Right cardiac atrium (tissue), 5 donors: ENCODE data around the gene ABCC6. TPM values are rescaled to one million over a fixed set of nuclear protein-coding genes. Genes with fewer than 3 reads are reported as not detected.

ENCODE experiments used
- ATAC-seq, 2 donors: fragments of 200-7000 bp; cut with Tn5 transposase; one replicate each; pipeline versions ENCODE4 v1.8.0 to v1.9.1; 2020; ENCODE audit warnings: moderate library complexity in 2 of 2, mild to moderate bottlenecking in 1 of 2
- DNase-seq, 3 donors: peaks; one replicate each; pipeline ENCODE4 v3.0.0-alpha.2; 2020
- H3K27ac ChIP-seq: one replicate; pipeline ENCODE4 v1.5.1; 2013; ENCODE audit warnings: mild to moderate bottlenecking, low read length, control low read depth, moderate library complexity
- H3K27me3 ChIP-seq: one replicate; pipeline ENCODE4 v1.6.1; 2013; ENCODE audit not compliant: control insufficient read depth, insufficient read depth
- H3K4me1 ChIP-seq: one replicate; pipeline ENCODE4 v1.6.1; 2013; ENCODE audit warnings: low read length; ENCODE audit not compliant: control insufficient read depth, insufficient read depth
- H3K4me3 ChIP-seq: one replicate; pipeline ENCODE4 v1.5.1; 2013; ENCODE audit warnings: low read length, control low read depth
- H3K9me3 ChIP-seq: one replicate; pipeline ENCODE4 v1.6.1; 2013; ENCODE audit warnings: low read length; ENCODE audit not compliant: control insufficient read depth
- WGBS: extraction: QIAGEN DNeasy Blood & Tissue Kit; methylation state at CpG from one replicate; pipeline ENCODE4 v1.1.7; 2013; 5-methylcytosine and 5-hydroxymethylcytosine counted together
- intact Hi-C, 4 donors: fragments of 100-400 bp; cut with DNase I; formaldehyde crosslinking; loops; one replicate each; pipeline versions ENCODE4 v1.11.0 to v1.14.0; 2022 to 2023
- polyA plus RNA-seq: library from polyadenylated mRNA; stranded (reverse); fragments of 200-250 nt; gene quantifications from one replicate; pipeline ENCODE4 v1.2.3, GENCODE V29; 2013
- total RNA-seq, 4 donors: library from RNA; stranded (reverse); fragmentation: NEBNext Ultra II Directional; extraction: Animal tissue kit (Norgen Biotek cat#: 25700); gene quantifications; one replicate each; pipeline ENCODE4 v1.2.1, GENCODE V29; 2021
- donor health status: healthy with polysubstance abuse.
- donor health status: DM: no; HTN: yes; CAD: no.
- donor health status: DM: no; HTN: no; CAD: no.
- donor health status: DM: no; HTN: yes; CAD: no; lungs with severe emphysema.
- donor health status: DM: yes; HTN: yes; CAD: no.

ABCC6 gene
- total and polyA plus RNA-seq, 5 donors: 2.9 to 7.7 (median 5.4) TPM

- no peak overlapping the region for H3K27ac ChIP-seq
Measured at GRCh38 chr16:16124974-16125373, 98.3 kb downstream of the ABCC6 start.

GRCh38 chr16:16124438-16124837, 98.9 kb downstream of the ABCC6 start:
- 94% methylated on average over 10 of the region's 10 CpGs for WGBS
- Histone ChIP-seq H3K9me3 (no peaks in the 10 kb centered on the region), H3K27ac (no peak overlapping the region), H3K4me1 (peaks cover 3% of the 10 kb centered on the region), H3K27me3 (no peaks in the 10 kb centered on the region), H3K4me3 (no peak overlapping the region)
- no peak for DNase-seq
- ATAC-seq: no peak
- intact Hi-C loops: loop anchor here in 1 of 4 donors (10.0 kb wide), 1 partner anchor 360 kb away; no protein-coding TSS in a partner anchor

More at GRCh38 chr16:16124974-16125373, 98.3 kb downstream of the ABCC6 start:
- intact Hi-C loops: loop anchor here (5.0 to 10.0 kb wide), 2 partner anchors 248 to 360 kb away; no protein-coding TSS in a partner anchor
- peaks cover 3% of the 10 kb centered on the region for H3K4me1 ChIP-seq
- H3K9me3 ChIP-seq: no peaks in the 10 kb centered on the region
- no peak for ATAC-seq
- WGBS: 98% methylated on average over 3 of the region's 3 CpGs
- no peak for DNase-seq
- H3K27me3 ChIP-seq: no peaks in the 10 kb centered on the region
- H3K4me3 ChIP-seq: no peak overlapping the region

- Histone ChIP-seq H3K9me3 (no peaks in the 10 kb centered on the region), H3K27ac (no peak overlapping the region), H3K4me3 (no peak overlapping the region), H3K4me1 (peaks cover 3% of the 10 kb centered on the region), H3K27me3 (no peaks in the 10 kb centered on the region)
- DNase-seq: no peak
- WGBS: 95% methylated on average over 12 of the region's 12 CpGs
- intact Hi-C loops: loop anchor here in 1 of 4 donors (10.0 kb wide), 1 partner anchor 357 kb away; no protein-coding TSS in a partner anchor
- ATAC-seq: no peak
Measured at GRCh38 chr16:16122264-16122663, 101.0 kb downstream of the ABCC6 start.

- no peaks in the 10 kb centered on the region for H3K27me3 ChIP-seq
- no peak overlapping the region for H3K4me3 ChIP-seq
- no peak for ATAC-seq
- WGBS: 84% methylated on average over 6 of the region's 6 CpGs
- intact Hi-C loops: loop anchor here in 1 of 4 donors (10.0 kb wide), 1 partner anchor 356 kb away; no protein-coding TSS in a partner anchor
- H3K9me3 ChIP-seq: no peaks in the 10 kb centered on the region
- peaks cover 3% of the 10 kb centered on the region for H3K4me1 ChIP-seq
- no peak for DNase-seq
- H3K27ac ChIP-seq: no peak overlapping the region
Measured at GRCh38 chr16:16121185-16121727, 102.0 kb downstream of the ABCC6 start.

GRCh38 chr16:16120382-16121184, 102.7 kb downstream of the ABCC6 start:
- DNase-seq: peak; percentile 71 to 87 (median 84)
- WGBS: 45% methylated on average over 17 of the region's 17 CpGs
- Histone ChIP-seq H3K27me3 (no peaks in the 10 kb centered on the region), H3K4me3 (no peak overlapping the region), H3K27ac (peak overlapping the region; percentile 33), H3K4me1 (peaks cover 3% of the 10 kb centered on the region), H3K9me3 (no peaks in the 10 kb centered on the region)
- intact Hi-C loops: loop anchor here in 1 of 4 donors (10.0 kb wide), 1 partner anchor 356 kb away; no protein-coding TSS in a partner anchor
- peak; percentile 79 to 84 for ATAC-seq

GRCh38 chr16:16120044-16120381, 103.3 kb downstream of the ABCC6 start:
- Histone ChIP-seq H3K27me3 (no peaks in the 10 kb centered on the region), H3K4me3 (no peak overlapping the region), H3K27ac (no peak overlapping the region), H3K9me3 (no peaks in the 10 kb centered on the region), H3K4me1 (peaks cover 3% of the 10 kb centered on the region)
- intact Hi-C loops: loop anchor here in 1 of 4 donors (10.0 kb wide), 1 partner anchor 355 kb away; no protein-coding TSS in a partner anchor
- DNase-seq (no peak), ATAC-seq (no peak)
- WGBS: 73% methylated on average over 8 of the region's 8 CpGs

- no peak for ATAC-seq
- Histone ChIP-seq H3K27ac (no peak overlapping the region), H3K9me3 (no peaks in the 10 kb centered on the region), H3K27me3 (no peaks in the 10 kb centered on the region), H3K4me1 (peaks cover 3% of the 10 kb centered on the region), H3K4me3 (no peak overlapping the region)
- intact Hi-C loops: loop anchor here in 1 of 4 donors (10.0 kb wide), 1 partner anchor 344 kb away; no protein-coding TSS in a partner anchor
- DNase-seq: no peak
- WGBS: 96% methylated on average over 7 of the region's 7 CpGs
Measured at GRCh38 chr16:16118337-16118736, 105.0 kb downstream of the ABCC6 start.

GRCh38 chr16:16116841-16117240, 106.5 kb downstream of the ABCC6 start:
- Histone ChIP-seq H3K4me3 (no peak overlapping the region), H3K4me1 (peaks cover 3% of the 10 kb centered on the region), H3K9me3 (no peaks in the 10 kb centered on the region), H3K27me3 (no peaks in the 10 kb centered on the region), H3K27ac (no peak overlapping the region)
- WGBS: 97% methylated on average over 7 of the region's 7 CpGs
- intact Hi-C loops: loop anchor here in 1 of 4 donors (10.0 kb wide), 1 partner anchor 342 kb away; no protein-coding TSS in a partner anchor
- DNase-seq (no peak), ATAC-seq (no peak)

GRCh38 chr16:16113076-16113475, 110.2 kb downstream of the ABCC6 start:
- intact Hi-C loops: loop anchor here in 1 of 4 donors (10.0 kb wide), 1 partner anchor 338 kb away; no protein-coding TSS in a partner anchor
- no peaks in the 10 kb centered on the region for H3K9me3 ChIP-seq
- no peaks in the 10 kb centered on the region for H3K4me1 ChIP-seq
- DNase-seq (no peak), ATAC-seq (no peak)
- 94% methylated on average over 8 of the region's 8 CpGs for WGBS
- H3K4me3 ChIP-seq: no peak overlapping the region
- no peak overlapping the region for H3K27ac ChIP-seq
- H3K27me3 ChIP-seq: no peaks in the 10 kb centered on the region

GRCh38 chr16:16112450-16113053, 110.7 kb downstream of the ABCC6 start:
- intact Hi-C loops: loop anchor here in 1 of 4 donors (10.0 kb wide), 1 partner anchor 338 kb away; no protein-coding TSS in a partner anchor
- Histone ChIP-seq H3K9me3 (no peaks in the 10 kb centered on the region), H3K27ac (no peak overlapping the region), H3K27me3 (no peaks in the 10 kb centered on the region), H3K4me1 (no peaks in the 10 kb centered on the region), H3K4me3 (no peak overlapping the region)
- no peak for DNase-seq
- WGBS: 82% methylated on average over 8 of the region's 8 CpGs
- ATAC-seq: no peak
